AG04449 (cell line): ENCODE results near the gene APBA2.

Experiments
- CTCF ChIA-PET: fragments of 350-600 bp; formaldehyde crosslinking; extraction: SDS; loops from one replicate; lab custom pipeline; 2021; ENCODE audit warnings: antibody characterized with exemption; lab: Yijun Ruan, JAX
- POLR2A ChIA-PET: fragments of 400-600, 350-600 bp; formaldehyde crosslinking; extraction: SDS; loops from one replicate; lab custom pipeline; 2020; ENCODE audit warnings: antibody characterized with exemption, inconsistent platforms; lab: Yijun Ruan, JAX
- DNase-seq: peaks from one replicate; pipeline ENCODE4 v3.0.0-alpha.2; 2010; ENCODE audit warnings: low read depth, low spot score
- H3K4me3 ChIP-seq: 2 replicates; pipeline ENCODE4 v1.5.1; 2011; ENCODE audit warnings: low read depth, mild to moderate bottlenecking, control low read depth, low read length
- TF ChIP-seq, protein P1 (sequence below): IDR thresholded peaks from one replicate; pipeline ENCODE4 v1.5.1; 2011; ENCODE audit warnings: mild to moderate bottlenecking, moderate library complexity, low read length, control low read depth, inconsistent platforms; ENCODE audit not compliant: insufficient read depth; ENCODE audit errors: missing control alignments

APBA2 gene

DNA sequence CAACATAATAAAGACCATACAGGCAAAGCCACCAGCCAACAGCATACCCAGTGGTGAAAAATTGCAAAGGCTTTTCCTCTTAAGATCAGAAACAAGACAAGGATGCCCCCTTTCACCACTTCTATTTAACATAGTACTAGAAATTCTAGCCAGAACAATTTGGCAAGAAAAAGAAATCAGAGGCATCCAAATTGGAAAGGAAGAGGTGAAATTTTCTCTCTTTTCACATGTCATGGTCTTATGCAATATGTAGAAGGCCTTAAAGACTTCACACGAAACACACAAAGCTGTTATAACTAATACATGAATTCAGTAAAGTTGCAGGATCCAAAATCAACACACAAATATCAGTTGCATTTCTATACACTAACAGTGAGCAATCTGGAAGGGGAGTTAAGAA lies 120.2 kb downstream of the APBA2 start:
- TF ChIP-seq, protein P1, sequence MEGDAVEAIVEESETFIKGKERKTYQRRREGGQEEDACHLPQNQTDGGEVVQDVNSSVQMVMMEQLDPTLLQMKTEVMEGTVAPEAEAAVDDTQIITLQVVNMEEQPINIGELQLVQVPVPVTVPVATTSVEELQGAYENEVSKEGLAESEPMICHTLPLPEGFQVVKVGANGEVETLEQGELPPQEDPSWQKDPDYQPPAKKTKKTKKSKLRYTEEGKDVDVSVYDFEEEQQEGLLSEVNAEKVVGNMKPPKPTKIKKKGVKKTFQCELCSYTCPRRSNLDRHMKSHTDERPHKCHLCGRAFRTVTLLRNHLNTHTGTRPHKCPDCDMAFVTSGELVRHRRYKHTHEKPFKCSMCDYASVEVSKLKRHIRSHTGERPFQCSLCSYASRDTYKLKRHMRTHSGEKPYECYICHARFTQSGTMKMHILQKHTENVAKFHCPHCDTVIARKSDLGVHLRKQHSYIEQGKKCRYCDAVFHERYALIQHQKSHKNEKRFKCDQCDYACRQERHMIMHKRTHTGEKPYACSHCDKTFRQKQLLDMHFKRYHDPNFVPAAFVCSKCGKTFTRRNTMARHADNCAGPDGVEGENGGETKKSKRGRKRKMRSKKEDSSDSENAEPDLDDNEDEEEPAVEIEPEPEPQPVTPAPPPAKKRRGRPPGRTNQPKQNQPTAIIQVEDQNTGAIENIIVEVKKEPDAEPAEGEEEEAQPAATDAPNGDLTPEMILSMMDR: no peak
- DNase-seq: no peak
- H3K4me3 ChIP-seq: no peak overlapping the region
- ChIA-PET POLR2A (no interaction called here), CTCF (interaction anchor here (1.2 kb wide), 1 partner anchor 97 kb away, joined by 3 read pairs; no protein-coding TSS in a partner anchor)

DNA sequence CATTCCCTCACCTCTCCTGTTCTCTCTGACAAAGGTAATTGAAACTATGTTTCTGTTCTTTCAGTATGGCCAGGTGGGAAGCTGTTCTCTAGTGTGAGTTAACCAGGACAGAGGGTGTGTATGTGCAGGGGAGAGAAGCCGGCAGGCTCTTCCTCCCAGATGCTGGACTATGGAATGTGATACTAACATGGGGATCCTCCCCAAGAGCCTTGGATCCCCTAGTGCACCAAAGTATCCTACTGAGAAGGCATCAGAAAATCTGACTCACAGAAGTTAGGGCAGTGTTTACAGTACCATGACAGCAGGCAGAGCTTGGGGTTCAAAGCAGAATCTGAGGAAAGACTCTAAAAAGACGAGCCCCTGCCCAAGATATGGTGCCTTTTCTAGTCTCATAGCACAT lies 123.1 kb downstream of the APBA2 start:
- TF ChIP-seq, protein P1: no peak
- DNase-seq: no peak
- no peak overlapping the region for H3K4me3 ChIP-seq
- ChIA-PET POLR2A (no interaction called here), CTCF (interaction anchor here (1.5 kb wide), 2 partner anchors 34 to 96 kb away, joined by 3 to 7 read pairs; no protein-coding TSS in a partner anchor)

DNA sequence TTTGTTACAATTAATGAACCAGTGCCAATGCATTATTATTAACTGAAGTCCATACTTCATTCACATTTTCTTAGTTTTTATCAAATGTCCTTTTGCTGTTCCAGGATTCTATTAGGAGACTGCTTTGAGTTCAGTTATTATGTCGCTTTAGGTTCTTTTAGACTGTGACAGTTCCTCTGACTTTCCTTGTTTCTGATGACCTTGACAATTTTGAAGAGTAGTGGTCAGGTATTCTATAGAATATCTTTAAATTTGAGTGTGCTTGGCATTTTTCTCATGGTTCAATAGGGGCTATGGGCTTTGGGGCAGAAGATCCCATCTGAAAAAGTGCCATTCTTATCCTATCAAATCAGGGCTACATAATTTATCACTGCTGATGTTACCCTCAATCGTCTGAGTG lies 126.3 kb downstream of the APBA2 start:
- CTCF ChIA-PET: no interaction called here
- POLR2A ChIA-PET: no interaction called here
- H3K4me3 ChIP-seq: no peak overlapping the region
- no peak for DNase-seq
- TF ChIP-seq, protein P1: no peak

DNA sequence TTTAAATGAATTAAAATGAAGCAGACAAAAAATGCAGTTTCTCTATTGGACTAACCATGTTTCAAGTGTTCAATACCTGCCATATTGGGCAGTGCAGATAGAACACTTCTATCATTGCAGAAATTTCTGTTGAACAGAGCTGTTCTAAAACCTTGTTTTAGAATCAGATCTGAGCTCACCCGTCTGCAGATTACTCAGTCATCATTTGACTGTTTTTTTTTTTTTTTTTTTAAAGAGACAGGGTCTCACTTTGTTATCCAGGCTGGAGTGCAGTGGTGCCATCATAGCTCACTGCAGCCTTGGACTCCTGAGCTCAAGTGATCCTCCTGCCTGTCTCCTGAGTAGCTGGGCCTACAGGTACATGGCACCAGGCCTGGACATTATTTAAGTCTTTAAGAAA lies 128.7 kb downstream of the APBA2 start:
- no peak for DNase-seq
- TF ChIP-seq, protein P1: no peak
- POLR2A ChIA-PET: interaction anchor here (0.7 to 0.9 kb wide), 2 partner anchors 10 to 877 kb away, joined by 3 to 5 read pairs; no protein-coding TSS in a partner anchor
- CTCF ChIA-PET: interaction anchor here (1.3 to 1.6 kb wide), 2 partner anchors 39 to 87 kb away, joined by 3 to 4 read pairs; no protein-coding TSS in a partner anchor
- no peak overlapping the region for H3K4me3 ChIP-seq

DNA sequence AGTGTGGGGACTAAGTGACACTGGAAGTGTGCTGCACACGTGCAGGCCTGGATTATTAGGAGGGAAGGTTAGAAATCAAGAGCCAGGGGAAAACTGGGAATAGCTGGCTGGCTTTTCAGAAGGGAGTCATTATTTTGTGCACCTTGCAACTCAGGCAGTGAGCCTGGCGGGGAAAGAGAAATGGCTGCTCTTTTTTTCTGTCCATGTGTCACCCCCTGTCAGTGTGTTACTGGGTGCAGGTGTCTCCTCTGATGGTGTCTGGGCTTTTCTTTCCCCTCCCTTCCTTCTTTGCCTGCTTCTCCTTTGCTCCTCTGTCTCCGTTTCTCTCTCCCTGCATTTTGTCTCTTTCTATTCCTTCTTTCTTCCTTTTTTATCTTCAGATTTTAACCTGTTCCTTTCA lies 130.7 kb downstream of the APBA2 start:
- no peak for DNase-seq
- TF ChIP-seq, protein P1: no peak
- no peak overlapping the region for H3K4me3 ChIP-seq
- CTCF ChIA-PET: no interaction called here
- POLR2A ChIA-PET: no interaction called here

DNA sequence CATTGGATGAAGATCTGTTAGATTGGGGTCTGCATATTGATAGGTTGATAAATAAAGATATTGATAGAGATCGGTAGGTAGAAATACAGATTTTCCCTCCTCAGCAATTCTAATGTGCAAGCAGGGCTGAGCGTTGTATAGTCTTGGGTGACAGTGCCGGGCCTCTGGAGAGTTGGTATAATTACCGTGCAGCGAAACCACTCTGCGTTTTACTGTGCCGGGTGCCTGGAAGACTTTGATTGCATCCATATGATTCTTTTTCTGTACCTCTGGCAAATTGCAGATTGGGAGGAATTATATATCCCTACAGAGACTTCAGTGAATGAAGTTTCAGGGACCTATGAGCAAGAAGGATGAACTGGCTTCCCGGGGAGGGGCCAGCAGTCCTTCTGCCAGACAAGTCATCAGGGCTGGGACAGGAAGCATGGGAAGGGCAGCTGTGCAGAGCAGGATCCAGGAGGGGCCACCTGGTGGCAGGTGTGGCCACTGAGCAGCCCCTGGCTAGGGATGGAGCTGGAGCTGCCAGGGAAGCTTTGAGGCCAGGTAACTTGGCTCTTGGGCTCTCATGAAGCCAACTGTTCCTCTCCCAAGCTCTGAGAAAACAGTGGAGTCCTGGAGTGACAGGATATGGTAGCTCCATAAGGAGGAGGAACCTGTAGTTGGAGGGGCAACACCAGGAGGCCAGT lies 132.5 kb downstream of the APBA2 start:
- DNase-seq: no peak
- ChIA-PET POLR2A (no interaction called here), CTCF (no interaction called here)
- H3K4me3 ChIP-seq: no peak overlapping the region
- TF ChIP-seq, protein P1: no peak
